Omental fat pad (tissue), 4 donors: ENCODE results near the gene ZC3H12C. TPM values are rescaled to one million over a fixed set of nuclear protein-coding genes. Genes with fewer than 3 reads are reported as not detected.

Experiments used
- ATAC-seq: fragments of 150-250 bp; one replicate; pipeline ENCODE4 v1.9.1; 2016; ENCODE audit warnings: mild to moderate bottlenecking, moderate library complexity; ENCODE audit not compliant: low FRiP score
- DNase-seq: peaks from one replicate; pipeline ENCODE4 v3.0.0-alpha.2; 2019; ENCODE audit warnings: low spot score
- CTCF ChIP-seq, 3 donors: fragments of 450-650 bp; IDR thresholded peaks; one replicate each; pipeline ENCODE4 v1.5.1; 2016 to 2017; ENCODE audit warnings: antibody characterized with exemption in 3 of 3, mild to moderate bottlenecking in 3 of 3, moderate library complexity in 2 of 3
- total RNA-seq, 4 donors: library from RNA; depleted of rRNA; stranded (reverse); fragments of >200 nt; gene quantifications; one replicate each; pipeline ENCODE4 v1.1.0, GENCODE V29; 2016

Gene ZC3H12C
- total RNA-seq, 4 donors from 2014 or later = 12.0 to 19.4 (median 15.7) TPM

GRCh38 chr11:110077346-110077745 is 15.8 kb upstream of the ZC3H12C start:
- DNase-seq (no peak), ATAC-seq (no peak)
- no peak for TF ChIP-seq CTCF (IDR thresholded peaks at IDR 0.05)

GRCh38 chr11:110077831-110078325 is 15.3 kb upstream of the ZC3H12C start:
- DNase-seq = no peak
- no peak for TF ChIP-seq CTCF (IDR thresholded peaks at IDR 0.05)
- ATAC-seq = no peak

GRCh38 chr11:110078923-110079544 is 14.2 kb upstream of the ZC3H12C start:
- no peak for ATAC-seq
- no peak for DNase-seq
- TF ChIP-seq CTCF (IDR thresholded peaks at IDR 0.05) = no peak

GRCh38 chr11:110079726-110080125 is 13.5 kb upstream of the ZC3H12C start:
- TF ChIP-seq CTCF (IDR thresholded peaks at IDR 0.05) = no peak
- ATAC-seq = no peak
- no peak for DNase-seq

GRCh38 chr11:110081462-110082376 is 11.5 kb upstream of the ZC3H12C start:
- no peak for DNase-seq
- no peak for ATAC-seq
- TF ChIP-seq CTCF (IDR thresholded peaks at IDR 0.05) = no peak

GRCh38 chr11:110082899-110083298 is 10.3 kb upstream of the ZC3H12C start:
- ATAC-seq = no peak

More at GRCh38 chr11:110082899-110083298, 10.3 kb upstream of the ZC3H12C start:
- TF ChIP-seq CTCF (IDR thresholded peaks at IDR 0.05) = no peak
- no peak for DNase-seq
